Rectal smooth muscle tissue (tissue), 1 donor: ENCODE results near the gene FAM222A.

Source experiments
- H3K27ac ChIP-seq: one replicate; pipeline ENCODE4 v1.7.0; 2013; ENCODE audit warnings: low read depth, low read length, inconsistent platforms
- H3K27me3 ChIP-seq: one replicate; pipeline ENCODE4 v1.7.0; 2013; ENCODE audit warnings: low read length; ENCODE audit not compliant: control insufficient read depth, insufficient read depth
- H3K36me3 ChIP-seq: one replicate; pipeline ENCODE4 v1.7.0; 2013; ENCODE audit warnings: low read length; ENCODE audit not compliant: control insufficient read depth, insufficient read depth
- H3K4me1 ChIP-seq: one replicate; pipeline ENCODE4 v1.7.0; 2013; ENCODE audit warnings: low read length; ENCODE audit not compliant: control insufficient read depth, insufficient read depth
- H3K4me3 ChIP-seq: one replicate; pipeline ENCODE4 v1.7.0; 2013; ENCODE audit warnings: low read length
- H3K9ac ChIP-seq: one replicate; pipeline ENCODE4 v1.7.0; 2013; ENCODE audit warnings: low read length

The FAM222A gene

GRCh38 chr12:109696485-109697269 is 16.9 kb upstream of the FAM222A start:
- Histone ChIP-seq H3K27ac (no peak overlapping the region), H3K4me1 (peaks cover 5% of the 10 kb centered on the region), H3K36me3 (no peaks in the 10 kb centered on the region), H3K4me3 (no peak overlapping the region), H3K27me3 (no peaks in the 10 kb centered on the region), H3K9ac (no peak overlapping the region)

DNA sequence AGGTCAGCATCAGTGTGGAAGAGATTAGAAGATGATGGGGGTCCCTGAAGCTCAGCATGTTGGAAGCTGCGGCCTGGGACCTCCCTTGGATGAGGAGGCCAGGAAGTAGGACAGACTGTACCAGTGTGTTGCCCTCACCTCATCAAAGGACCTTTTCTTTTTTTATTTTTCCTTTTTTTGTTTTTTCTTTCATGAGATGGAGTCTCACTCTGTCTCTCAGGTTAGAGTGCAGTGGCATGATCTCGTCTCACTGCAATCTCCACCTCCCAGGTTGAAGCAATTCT is 16.4 kb upstream of the FAM222A start:
- no peak overlapping the region for H3K27ac ChIP-seq
- H3K36me3 ChIP-seq, result no peaks in the 10 kb centered on the region
- H3K27me3 ChIP-seq, result no peaks in the 10 kb centered on the region
- H3K4me3 ChIP-seq, result no peak overlapping the region
- peaks cover 5% of the 10 kb centered on the region for H3K4me1 ChIP-seq
- no peak overlapping the region for H3K9ac ChIP-seq

DNA sequence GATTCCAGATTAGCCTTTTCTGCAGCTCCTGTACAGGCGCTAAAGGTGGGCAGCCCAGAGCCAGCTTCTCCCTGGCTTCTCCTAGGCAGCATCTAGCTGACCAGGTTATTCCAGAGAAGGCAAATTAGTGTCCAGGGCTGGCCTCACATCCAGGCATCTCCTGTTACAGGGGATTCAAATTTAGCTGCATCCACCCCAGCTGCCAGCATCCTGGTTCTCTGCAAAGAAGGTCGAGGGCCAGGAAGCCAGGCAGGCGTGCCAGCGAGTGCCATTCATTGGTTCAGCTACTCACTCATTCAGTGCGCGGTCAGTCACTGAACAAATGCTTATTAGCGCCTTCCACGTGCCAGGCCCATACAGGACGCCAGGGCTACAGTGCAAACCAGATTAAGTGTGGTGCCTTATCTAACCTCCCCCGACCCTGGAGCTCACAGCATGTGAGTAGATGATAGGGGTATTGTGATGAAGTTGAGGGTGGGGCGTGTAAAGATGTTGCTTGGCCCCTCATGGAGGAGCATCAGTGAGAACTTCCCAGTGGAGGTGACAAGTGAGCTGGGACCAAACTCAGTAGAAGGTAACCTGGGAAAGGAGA is 15.7 kb upstream of the FAM222A start:
- Histone ChIP-seq H3K27me3 (no peaks in the 10 kb centered on the region), H3K27ac (no peak overlapping the region), H3K4me1 (peaks cover 5% of the 10 kb centered on the region), H3K36me3 (no peaks in the 10 kb centered on the region), H3K9ac (no peak overlapping the region), H3K4me3 (no peak overlapping the region)

GRCh38 chr12:109698820-109699219 is 14.8 kb upstream of the FAM222A start:
- Histone ChIP-seq H3K4me1 (peaks cover 5% of the 10 kb centered on the region), H3K9ac (no peak overlapping the region), H3K36me3 (no peaks in the 10 kb centered on the region), H3K4me3 (no peak overlapping the region), H3K27ac (no peak overlapping the region), H3K27me3 (no peaks in the 10 kb centered on the region)

- H3K27me3 ChIP-seq, result no peaks in the 10 kb centered on the region
- H3K4me1 ChIP-seq, result no peaks in the 10 kb centered on the region
Observed at GRCh38 chr12:109701064-109701463, 12.6 kb upstream of the FAM222A start.

GRCh38 chr12:109702111-109702841 is 11.3 kb upstream of the FAM222A start:
- no peak overlapping the region for H3K27ac ChIP-seq
- no peaks in the 10 kb centered on the region for H3K4me1 ChIP-seq
- H3K4me3 ChIP-seq, result no peak overlapping the region
- H3K9ac ChIP-seq, result no peak overlapping the region
- no peaks in the 10 kb centered on the region for H3K27me3 ChIP-seq
- H3K36me3 ChIP-seq, result no peaks in the 10 kb centered on the region

More at GRCh38 chr12:109701064-109701463, 12.6 kb upstream of the FAM222A start:
- Histone ChIP-seq H3K27ac (no peak overlapping the region), H3K9ac (no peak overlapping the region), H3K4me3 (no peak overlapping the region), H3K36me3 (no peaks in the 10 kb centered on the region)

DNA sequence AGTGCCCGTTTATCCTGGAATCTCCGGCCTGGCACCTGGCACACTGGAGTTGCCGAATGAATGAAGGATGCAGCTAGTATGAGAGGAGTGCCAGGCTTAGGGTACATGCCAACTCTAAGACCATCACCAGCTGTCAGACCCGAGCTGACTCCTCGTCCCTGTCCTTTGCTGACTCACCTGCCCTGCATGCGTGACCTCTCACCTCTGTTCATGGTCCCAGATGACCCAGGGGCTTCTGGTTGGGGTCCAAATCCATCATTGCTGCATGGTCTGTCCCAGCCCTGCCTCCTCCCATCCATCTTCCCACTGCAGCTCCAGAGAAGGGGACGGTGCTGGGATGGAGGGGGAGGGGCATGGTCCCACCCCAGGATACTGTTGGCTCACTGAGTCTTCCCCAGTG is 9.9 kb upstream of the FAM222A start:
- no peak overlapping the region for H3K27ac ChIP-seq
- H3K36me3 ChIP-seq, result no peaks in the 10 kb centered on the region
- no peaks in the 10 kb centered on the region for H3K4me1 ChIP-seq
- H3K9ac ChIP-seq, result no peak overlapping the region
- H3K4me3 ChIP-seq, result no peak overlapping the region
- H3K27me3 ChIP-seq, result no peaks in the 10 kb centered on the region

GRCh38 chr12:109704371-109705098 is 9.1 kb upstream of the FAM222A start:
- Histone ChIP-seq H3K27me3 (no peaks in the 10 kb centered on the region), H3K9ac (no peak overlapping the region), H3K36me3 (no peaks in the 10 kb centered on the region), H3K27ac (no peak overlapping the region), H3K4me1 (no peaks in the 10 kb centered on the region), H3K4me3 (no peak overlapping the region)

DNA sequence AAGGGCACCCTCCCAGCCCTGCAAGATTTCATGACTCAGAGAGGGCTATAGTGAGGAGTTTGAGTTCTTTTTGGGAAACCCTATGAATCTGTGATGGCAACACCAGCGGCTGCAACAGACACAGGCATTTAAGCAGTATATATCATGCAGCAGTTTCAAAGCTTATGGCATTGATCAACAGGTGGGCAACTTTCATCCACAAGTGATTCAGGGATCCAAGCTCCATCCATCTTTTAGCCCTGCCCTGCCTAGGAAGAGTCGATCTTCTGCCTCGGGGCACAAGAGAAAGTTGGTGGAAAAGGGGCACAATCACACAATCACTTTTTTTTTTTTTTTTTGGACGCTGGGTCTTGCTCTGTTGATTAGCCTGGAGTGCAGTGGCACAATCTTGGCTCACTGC is 8.3 kb upstream of the FAM222A start:
- no peak overlapping the region for H3K4me3 ChIP-seq
- no peak overlapping the region for H3K27ac ChIP-seq
- no peaks in the 10 kb centered on the region for H3K27me3 ChIP-seq
- no peaks in the 10 kb centered on the region for H3K4me1 ChIP-seq
- H3K9ac ChIP-seq, result no peak overlapping the region
- H3K36me3 ChIP-seq, result no peaks in the 10 kb centered on the region

DNA sequence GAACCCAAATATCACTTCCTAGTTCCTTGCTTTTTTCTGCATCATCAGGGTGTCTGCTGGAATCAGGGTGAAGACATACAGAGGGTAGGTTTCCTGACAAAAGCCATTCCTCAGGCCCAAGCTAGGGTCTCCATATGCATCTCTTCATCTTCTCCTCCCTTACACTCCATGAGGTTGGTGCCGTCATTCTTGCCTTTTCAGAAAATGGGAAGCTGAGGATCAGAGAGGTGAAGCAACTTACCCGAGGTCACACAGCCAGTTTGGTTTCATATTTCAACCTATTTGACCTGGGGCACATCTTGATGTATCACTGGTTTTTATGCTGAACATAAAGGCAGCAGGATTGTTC is 7.3 kb upstream of the FAM222A start:
- Histone ChIP-seq H3K4me1 (no peaks in the 10 kb centered on the region), H3K4me3 (no peak overlapping the region), H3K27ac (no peak overlapping the region), H3K27me3 (no peaks in the 10 kb centered on the region), H3K36me3 (no peaks in the 10 kb centered on the region), H3K9ac (no peak overlapping the region)

GRCh38 chr12:109706747-109707469 is 6.7 kb upstream of the FAM222A start:
- Histone ChIP-seq H3K27me3 (no peaks in the 10 kb centered on the region), H3K27ac (no peak overlapping the region), H3K4me3 (no peak overlapping the region), H3K36me3 (no peaks in the 10 kb centered on the region), H3K9ac (no peak overlapping the region), H3K4me1 (no peaks in the 10 kb centered on the region)

DNA sequence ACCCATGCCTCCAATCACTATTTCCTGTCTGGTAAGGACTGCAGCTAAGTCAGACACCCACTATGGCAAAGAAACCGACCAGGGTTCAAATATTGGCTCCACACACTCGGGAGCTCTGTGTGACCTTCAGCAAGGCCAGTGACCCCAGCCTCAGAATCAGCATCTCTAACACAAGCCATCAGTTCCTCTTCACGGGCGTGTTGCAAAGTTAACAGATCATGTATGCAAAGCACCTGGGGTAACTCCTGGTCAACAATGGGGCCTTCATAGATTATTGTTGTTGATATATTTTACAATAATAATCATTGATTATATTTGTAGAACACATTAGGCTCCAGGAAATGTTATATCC is 6.2 kb upstream of the FAM222A start:
- Histone ChIP-seq H3K27ac (no peak overlapping the region), H3K36me3 (no peaks in the 10 kb centered on the region), H3K4me1 (no peaks in the 10 kb centered on the region), H3K27me3 (no peaks in the 10 kb centered on the region), H3K9ac (no peak overlapping the region), H3K4me3 (no peak overlapping the region)
